Testis (tissue), 2 donors: ENCODE measurements around the gene C9orf152.

Source experiments
- CTCF ChIP-seq, 3 experiments: fragments of 450-650 bp in 2 of 3; fragments of 200-600 bp in 1 of 3; sonication (generic) in 1 of 3; IDR thresholded peaks; one replicate each; pipeline ENCODE4 v1.5.1; 2016 to 2019; ENCODE audit warnings: antibody characterized with exemption in 3 of 3, mild to moderate bottlenecking in 2 of 3, moderate library complexity in 1 of 3
- POLR2A ChIP-seq: fragments of 450-650 bp; IDR thresholded peaks from one replicate; pipeline ENCODE4 v1.6.1; 2017; ENCODE audit warnings: antibody characterized with exemption, mild to moderate bottlenecking, moderate library complexity

- TF ChIP-seq POLR2A (no peak), CTCF (IDR thresholded peaks at IDR 0.05) (no peak)
Measured at GRCh38 chr9:110251212-110251611, 43.3 kb upstream of the C9orf152 start.
